ENCODE data around the gene CHM. TPM values are rescaled to one million over a fixed set of nuclear protein-coding genes. Genes with fewer than 3 reads are reported as not detected.

Gene CHM
- 18.6 and 22.9 TPM in 2 replicates for total RNA-seq

GRCh38 chrX:86047174-86047935 lies at the start of gene CHM:
Gene CHM (minus strand): TSS chrX:86047558. CDS start chrX:86047532, 26 bp downstream.

Other genes starting within 250 kb of the CHM start
- not detected in 2 replicates for gene DACH2, start 100.9 kb upstream of the CHM start, total RNA-seq